GM19035 (cell line): ENCODE results near the gene GPC6.
"Not testable (repeated sequence)": the region's sequence is repeated elsewhere in the genome, so short reads cannot be mapped to it uniquely, and the experiment has no call there.

Experiments
- ATAC-seq: cut with Tn5 transposase; IDR thresholded peaks from one replicate; pipeline ENCODE4 v1.9.1; 2021; ENCODE audit not compliant: unreplicated experiment

The GPC6 gene

GRCh38 chr13:94329754-94330551 is 1103.3 kb downstream of the GPC6 start:
- ATAC-seq, result no peak

GRCh38 chr13:94330552-94331071 is 1104.0 kb downstream of the GPC6 start:
- no peak for ATAC-seq

- ATAC-seq, result no peak
Measured at GRCh38 chr13:94331281-94331680, 1104.7 kb downstream of the GPC6 start.

GRCh38 chr13:94332359-94333096 is 1105.9 kb downstream of the GPC6 start:
- no peak for ATAC-seq

DNA sequence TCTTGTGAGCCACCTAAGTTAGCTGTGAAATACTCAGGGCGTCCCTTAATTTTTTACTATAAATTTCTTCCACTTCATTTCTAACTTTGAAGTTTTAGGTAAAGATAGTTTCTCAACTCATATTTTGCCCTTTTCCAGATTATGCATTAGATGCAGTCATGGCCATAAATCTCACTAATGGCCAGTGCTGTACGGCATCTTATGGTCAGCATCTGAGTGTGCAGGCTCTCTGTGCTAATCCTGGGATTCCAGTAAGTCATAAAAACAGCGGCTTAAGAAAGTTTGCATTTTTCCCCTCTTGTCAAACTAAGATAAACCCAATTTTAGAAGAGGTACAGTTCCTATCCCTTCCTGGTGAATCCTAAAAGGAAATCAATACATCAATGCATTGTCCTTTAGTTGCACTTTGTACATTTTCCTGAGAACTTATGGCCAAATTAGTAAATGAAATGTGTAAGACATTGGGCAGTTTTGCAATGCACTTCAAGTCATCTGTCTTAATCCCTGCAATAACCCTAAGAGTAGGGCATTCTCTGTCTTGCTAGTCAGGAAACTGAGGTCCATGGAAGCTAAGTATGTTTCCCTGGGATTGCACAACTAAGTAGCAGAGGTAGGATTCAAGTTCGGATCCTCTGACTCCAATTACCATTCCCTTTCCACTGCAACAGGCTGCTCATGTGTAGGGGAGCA is 1106.7 kb downstream of the GPC6 start:
- no peak for ATAC-seq

DNA sequence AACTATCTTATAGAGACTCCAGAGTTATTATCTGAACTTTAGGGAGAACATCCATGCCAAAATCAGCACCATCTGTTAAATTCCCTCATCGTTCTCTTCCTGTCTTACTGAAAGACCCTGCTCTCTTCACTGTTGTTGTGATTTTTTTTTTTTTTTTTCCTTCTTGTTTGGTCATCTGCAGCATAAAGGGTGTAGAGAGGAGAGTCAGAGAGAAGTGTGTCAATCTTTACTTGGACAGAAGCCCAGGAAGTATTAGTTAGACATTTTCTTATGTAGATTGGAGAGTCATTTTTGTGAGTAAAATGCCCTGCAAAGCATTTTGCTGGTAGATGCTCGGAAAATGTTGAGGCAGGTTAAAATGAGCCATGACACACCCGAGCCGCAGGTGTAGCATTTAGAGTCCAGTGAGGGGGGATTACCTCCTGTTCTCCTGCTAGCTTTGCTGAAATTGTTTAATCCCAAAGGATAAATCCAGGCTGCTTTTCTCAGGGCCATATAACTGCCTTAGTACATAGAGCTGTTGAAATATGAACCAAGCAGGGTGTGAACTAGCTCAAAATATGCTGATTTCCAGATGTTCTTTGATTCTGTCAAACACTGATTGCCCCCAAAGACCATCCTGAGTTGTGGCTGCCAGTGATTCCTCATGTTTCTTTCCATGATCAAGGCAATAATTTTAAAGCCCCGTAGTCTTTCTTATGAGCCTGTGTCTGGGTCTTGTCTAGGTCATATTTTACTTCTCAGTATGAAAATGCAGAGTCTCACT is 1109.3 kb downstream of the GPC6 start:
- ATAC-seq, result no peak

DNA sequence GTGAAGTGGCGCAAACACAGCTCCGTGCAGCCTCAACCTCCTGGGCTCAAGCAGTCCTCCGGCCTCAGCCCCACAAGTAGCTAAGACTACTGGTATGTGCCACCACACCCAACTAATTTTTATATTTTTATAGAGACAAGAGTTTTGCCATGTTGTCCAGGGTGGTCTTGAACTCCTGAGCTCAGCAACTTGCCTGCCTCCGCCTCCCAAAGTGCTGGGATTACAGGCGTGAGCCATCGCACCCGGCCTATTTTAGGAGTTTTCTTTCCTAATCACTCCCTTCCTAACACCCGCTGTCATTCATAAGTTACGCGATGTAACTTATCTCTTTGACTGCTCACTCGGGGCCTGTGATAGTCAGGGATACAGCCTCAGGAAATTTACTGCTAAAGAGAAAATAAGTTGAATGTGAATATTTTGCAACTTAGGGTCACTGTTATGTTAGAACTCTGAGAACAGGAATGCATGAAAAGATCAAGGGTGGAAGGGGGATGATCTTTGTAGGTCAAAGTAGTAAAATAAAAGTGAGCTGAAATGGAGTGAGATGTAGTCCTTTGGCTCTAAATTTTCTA is 1112.6 kb downstream of the GPC6 start:
- no peak for ATAC-seq

DNA sequence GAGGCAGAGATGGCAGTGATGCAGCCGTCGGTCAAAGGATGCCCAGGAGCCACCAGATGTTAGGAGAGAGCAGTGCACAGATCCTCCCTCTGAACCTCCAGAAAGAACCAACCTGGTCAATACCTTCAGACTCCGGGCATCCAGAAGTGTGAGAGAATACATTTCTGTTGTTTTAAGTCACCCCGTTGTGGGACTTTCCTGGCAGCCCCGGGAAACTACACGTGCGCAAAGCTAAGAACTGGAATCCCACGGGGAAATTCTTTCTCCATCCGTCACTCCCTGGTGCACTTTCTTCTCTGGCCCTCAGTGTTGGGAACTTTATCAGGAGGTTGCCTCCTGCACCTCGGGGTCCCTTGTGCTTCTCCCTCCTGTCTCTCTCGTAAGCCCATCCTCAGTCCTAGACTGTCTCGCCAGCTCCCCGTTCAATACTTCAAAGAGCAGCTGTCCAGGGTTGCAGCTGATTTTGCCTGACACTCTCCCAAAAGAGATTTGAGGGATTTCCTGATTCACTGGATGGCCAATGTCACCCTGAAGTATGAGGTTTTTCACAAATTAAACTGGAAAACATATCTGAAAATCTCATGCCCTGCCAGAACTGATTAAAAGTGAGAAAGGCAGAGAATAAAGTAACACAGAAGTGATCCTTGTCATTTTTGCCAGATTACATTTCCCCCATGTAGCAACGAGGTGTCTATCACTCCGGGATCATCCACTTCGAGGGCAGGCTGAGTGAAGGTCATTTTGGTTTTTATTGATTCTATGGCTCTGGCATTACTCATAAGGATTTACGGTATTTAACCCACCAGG is 1116.0 kb downstream of the GPC6 start:
- no peak for ATAC-seq

GRCh38 chr13:94343243-94343585 is 1116.6 kb downstream of the GPC6 start:
- no peak for ATAC-seq

DNA sequence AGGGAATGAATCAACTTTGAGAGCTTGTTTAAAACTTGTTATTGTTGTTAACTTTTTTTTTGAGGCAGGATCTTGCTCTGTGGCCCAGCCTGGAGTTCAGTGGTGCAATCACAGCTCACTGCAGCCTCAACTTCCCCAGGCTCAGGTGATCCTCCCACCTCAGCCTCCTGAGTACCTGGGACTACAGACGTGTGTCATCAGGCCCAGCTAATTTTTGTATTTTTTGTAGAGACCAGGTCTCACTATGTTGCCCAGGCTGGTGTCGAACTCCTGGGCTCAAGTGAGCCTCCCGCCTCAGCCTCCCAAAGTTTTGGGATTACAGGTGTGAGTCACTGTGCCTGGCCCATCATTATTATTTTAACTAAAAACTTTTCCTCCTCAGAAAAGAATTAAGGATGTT is 1117.1 kb downstream of the GPC6 start:
- not testable (repeated sequence) for ATAC-seq

GRCh38 chr13:94344126-94344818 is 1117.7 kb downstream of the GPC6 start:
- ATAC-seq, result no peak

GRCh38 chr13:94345374-94346195 is 1119.0 kb downstream of the GPC6 start:
- no peak for ATAC-seq

DNA sequence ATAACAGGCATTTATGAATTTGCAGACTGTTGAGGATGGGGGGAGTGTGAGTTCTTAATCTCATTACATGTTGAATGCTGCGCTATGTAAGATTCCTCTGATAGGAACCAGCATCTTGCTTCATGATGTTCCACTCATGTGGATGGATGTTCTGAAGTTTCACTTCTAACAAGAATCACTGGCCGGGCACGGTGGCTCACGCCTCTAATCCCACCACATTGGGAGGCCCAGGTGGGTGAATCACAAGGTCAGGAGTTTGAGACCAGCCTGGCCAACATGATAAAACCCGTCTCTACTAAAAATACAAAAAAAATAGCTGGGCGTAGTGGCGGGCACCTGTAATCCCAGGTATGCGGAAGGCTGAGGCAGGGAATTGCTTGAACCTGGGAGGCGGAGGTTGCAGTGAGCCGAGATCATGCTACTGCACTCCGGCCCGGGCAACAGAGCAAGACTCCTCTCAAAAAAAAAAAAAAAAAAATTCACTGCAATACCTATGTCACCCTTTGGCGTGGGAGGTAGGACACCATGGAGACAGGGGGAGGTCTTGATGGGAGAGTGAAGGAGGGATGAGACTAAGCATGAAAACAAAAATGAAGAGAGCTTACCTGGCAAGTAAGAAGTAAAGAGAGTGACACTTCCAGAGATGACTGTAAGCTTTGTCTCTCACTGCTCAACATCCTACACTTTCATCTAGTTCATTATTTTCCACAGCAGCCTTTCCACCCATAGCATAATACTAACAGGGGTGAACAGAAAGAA is 1119.8 kb downstream of the GPC6 start:
- no peak for ATAC-seq

DNA sequence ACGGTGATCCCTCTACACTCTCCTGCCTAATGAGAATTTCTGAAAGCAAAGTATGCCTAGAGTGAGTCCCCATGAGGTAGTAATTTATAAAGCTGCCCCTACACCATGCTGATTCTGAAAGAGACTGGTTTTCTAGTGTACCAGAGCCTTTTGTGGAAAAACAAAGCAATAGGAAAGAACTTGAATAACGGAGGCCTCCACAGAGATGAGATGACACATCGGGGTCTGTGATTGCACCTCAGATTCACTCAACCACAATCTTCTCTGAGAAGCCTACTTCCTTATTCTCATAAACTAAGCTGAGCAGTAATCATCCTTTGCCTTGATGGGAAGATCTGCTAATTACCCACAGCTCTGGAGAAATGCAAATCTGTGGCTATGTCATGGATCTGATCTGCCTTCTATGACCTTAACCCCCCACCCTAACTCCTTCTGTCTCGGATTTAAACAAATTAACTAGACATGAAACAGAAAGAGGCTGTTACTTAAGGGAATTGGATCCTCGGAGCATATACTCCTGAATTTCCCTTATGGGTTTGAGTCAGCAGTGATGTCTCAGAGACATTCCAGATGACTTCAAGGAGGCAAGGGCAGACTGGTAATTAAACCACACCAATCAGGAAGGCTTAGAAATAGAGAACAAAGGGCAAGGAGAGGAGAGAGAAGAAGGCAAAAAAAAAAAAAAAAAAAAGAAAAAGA is 1124.8 kb downstream of the GPC6 start:
- ATAC-seq, result no peak

DNA sequence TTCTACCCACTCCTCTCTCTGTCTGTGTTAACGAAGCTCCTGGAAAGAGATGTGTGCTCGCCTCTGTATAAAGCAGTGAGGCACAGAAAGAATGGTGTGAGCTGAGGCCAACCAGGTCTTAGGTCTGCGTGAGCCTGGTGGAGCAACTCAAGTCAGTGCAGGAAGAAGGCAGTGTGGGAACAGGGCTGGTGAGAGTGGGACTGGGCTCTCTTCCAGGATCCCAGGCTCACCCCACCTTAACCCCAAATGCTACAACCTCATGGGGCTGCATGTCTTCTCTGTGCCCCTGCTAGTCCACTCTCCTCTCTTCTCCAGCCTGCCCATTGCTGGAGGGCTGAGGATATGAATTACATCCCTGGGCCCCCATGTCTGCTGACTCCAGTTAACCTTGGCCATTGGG is 1125.5 kb downstream of the GPC6 start:
- no peak for ATAC-seq

- no peak for ATAC-seq
Measured at GRCh38 chr13:94353167-94353710, 1126.6 kb downstream of the GPC6 start.

DNA sequence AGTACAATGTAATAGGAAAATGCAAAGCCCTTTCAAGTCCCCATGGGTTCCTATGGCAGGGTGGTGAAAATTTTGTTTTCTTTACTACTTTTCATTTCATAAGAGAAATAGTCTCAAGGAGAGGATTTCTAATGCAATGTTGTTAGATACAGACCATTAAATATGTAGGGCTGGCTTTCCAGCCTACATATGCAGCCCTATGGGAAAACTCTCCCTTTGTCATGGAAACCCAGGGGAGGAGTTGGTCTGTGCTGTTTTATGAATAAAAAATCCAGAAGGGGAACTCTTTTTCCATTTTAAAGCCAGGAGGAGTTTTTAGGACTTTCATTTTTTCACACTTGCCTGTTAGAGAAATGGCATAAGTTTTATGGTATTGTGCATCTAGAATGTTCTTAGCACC is 1133.3 kb downstream of the GPC6 start:
- ATAC-seq, result no peak
